WERI-Rb-1 (cell line): Measurements from ENCODE around the gene GBF1.

Experiments used
- DNase-seq: peaks from one replicate; pipeline ENCODE4 v3.0.0-alpha.2; 2020
- H3K27ac ChIP-seq: fragments of 250-450 bp; sonication (Bioruptor Pico); 2 replicates; pipeline ENCODE4 v1.5.1; 2020; ENCODE audit warnings: mild to moderate bottlenecking, moderate library complexity
- H3K27me3 ChIP-seq: fragments of 250-450 bp; sonication (Bioruptor Pico); 2 replicates; pipeline ENCODE4 v1.5.1; 2021; ENCODE audit warnings: mild to moderate bottlenecking, low read depth, moderate library complexity; ENCODE audit not compliant: insufficient read depth, severe bottlenecking
- H3K36me3 ChIP-seq: fragments of 250-450 bp; sonication (Bioruptor Pico); 2 replicates; pipeline ENCODE4 v1.5.1; 2020; ENCODE audit warnings: mild to moderate bottlenecking, moderate library complexity
- H3K4me3 ChIP-seq: 2 replicates; pipeline ENCODE4 v1.5.1; 2011; ENCODE audit warnings: low read depth, mild to moderate bottlenecking, control low read depth, low read length
- H3K9me3 ChIP-seq: fragments of 250-450 bp; sonication (Bioruptor Pico); 2 replicates; pipeline ENCODE4 v1.5.1; 2021; ENCODE audit warnings: mild to moderate bottlenecking, moderate library complexity; ENCODE audit not compliant: severe bottlenecking
- CTCF ChIP-seq: IDR thresholded peaks from 2 replicates; pipeline ENCODE4 v1.5.1; 2011; ENCODE audit warnings: low read depth, mild to moderate bottlenecking, control low read depth, inconsistent platforms, low read length

GBF1 gene

DNA sequence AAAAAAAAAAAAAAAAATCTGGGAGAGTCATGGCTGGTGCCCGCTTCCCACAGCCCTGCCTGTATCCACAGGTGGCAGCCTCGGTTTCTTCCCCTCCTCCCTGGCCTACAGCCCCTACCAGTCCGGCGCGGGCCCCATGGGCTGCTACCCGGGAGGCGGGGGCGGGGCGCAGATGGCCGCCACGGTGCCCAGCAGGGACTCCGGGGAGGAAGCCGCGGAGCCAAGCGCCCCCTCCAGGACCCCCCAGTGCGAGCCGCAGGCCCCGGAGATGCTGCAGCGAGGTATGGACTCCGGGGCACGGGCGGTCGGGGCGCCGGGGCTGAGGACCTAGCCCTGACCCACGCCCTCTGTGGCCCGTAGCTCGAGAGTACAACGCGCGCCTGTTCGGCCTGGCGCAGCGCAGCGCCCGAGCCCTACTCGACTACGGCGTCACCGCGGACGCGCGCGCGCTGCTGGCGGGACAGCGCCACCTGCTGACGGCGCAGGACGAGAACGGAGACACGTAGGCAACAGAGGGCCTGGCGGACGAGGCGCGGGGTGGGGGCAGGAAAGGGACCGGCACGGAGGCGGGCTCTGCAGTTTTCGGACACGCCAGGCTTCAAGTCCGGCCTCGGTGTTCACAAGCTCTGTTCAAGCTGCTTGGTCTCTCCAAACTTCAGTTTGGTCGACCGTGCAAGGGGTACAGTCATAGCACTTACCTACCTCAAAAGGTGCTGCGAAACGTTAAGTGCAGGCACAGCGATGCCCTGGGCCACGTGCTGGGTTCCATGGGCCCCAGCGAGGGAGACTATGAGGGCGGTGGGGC is 154.1 kb downstream of the GBF1 start:
- Histone ChIP-seq H3K36me3 (peaks cover 45% of the 10 kb centered on the region), H3K27ac (peak overlapping the region; percentile 86), H3K9me3 (no peaks in the 10 kb centered on the region), H3K4me3 (peak overlapping the region; percentile 49), H3K27me3 (no peaks in the 10 kb centered on the region)
- TF ChIP-seq CTCF: peak; percentile 92
- peak; percentile 89 for DNase-seq

DNA sequence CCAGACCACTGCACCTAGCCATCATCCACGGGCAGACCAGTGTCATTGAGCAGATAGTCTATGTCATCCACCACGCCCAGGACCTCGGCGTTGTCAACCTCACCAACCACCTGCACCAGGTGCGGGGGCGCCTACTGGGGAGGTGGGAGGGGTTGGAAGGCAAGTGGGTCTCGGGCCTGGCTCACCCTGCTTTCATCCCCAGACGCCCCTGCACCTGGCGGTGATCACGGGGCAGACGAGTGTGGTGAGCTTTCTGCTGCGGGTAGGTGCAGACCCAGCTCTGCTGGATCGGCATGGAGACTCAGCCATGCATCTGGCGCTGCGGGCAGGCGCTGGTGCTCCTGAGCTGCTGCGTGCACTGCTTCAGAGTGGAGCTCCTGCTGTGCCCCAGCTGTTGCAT is 154.7 kb downstream of the GBF1 start:
- no peak for TF ChIP-seq CTCF
- no peak for DNase-seq
- Histone ChIP-seq H3K36me3 (peaks cover 51% of the 10 kb centered on the region), H3K27ac (peak overlapping the region; percentile 86), H3K27me3 (no peaks in the 10 kb centered on the region), H3K4me3 (no peak overlapping the region), H3K9me3 (no peaks in the 10 kb centered on the region)

- Histone ChIP-seq H3K9me3 (no peaks in the 10 kb centered on the region), H3K36me3 (peaks cover 57% of the 10 kb centered on the region), H3K4me3 (no peak overlapping the region), H3K27ac (no peak overlapping the region), H3K27me3 (no peaks in the 10 kb centered on the region)
- DNase-seq: no peak
- no peak for TF ChIP-seq CTCF
These were observed 155.4 kb downstream of the GBF1 start for GRCh38 chr10:102400598-102401341.

GRCh38 chr10:102401342-102401654 is 156.0 kb downstream of the GBF1 start:
- Histone ChIP-seq H3K27me3 (no peaks in the 10 kb centered on the region), H3K9me3 (no peaks in the 10 kb centered on the region), H3K36me3 (peaks cover 60% of the 10 kb centered on the region), H3K27ac (no peak overlapping the region), H3K4me3 (no peak overlapping the region)
- no peak for TF ChIP-seq CTCF
- DNase-seq: no peak

DNA sequence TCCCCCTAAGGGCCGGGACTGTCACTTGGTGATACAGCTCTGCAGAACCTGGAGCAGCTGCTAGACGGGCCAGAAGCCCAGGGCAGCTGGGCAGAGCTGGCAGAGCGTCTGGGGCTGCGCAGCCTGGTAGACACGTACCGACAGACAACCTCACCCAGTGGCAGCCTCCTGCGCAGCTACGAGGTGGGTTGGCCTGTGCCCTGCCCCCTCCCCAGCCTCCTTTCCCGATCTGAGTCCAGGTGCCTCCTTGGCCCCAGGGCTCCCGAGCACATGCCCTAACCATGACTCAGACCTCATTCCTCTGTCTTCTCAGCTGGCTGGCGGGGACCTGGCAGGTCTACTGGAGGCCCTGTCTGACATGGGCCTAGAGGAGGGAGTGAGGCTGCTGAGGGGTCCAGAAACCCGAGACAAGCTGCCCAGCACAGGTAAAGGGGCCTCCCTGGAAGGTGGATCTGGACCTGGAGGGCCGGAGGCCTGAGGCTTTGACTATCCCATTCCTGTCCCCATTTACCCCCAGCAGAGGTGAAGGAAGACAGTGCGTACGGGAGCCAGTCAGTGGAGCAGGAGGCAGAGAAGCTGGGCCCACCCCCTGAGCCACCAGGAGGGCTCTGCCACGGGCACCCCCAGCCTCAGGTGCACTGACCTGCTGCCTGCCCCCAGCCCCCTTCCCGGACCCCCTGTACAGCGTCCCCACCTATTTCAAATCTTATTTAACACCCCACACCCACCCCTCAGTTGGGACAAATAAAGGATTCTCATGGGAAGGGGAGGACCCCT is 156.6 kb downstream of the GBF1 start:
- no peak for TF ChIP-seq CTCF
- Histone ChIP-seq H3K4me3 (no peak overlapping the region), H3K27me3 (no peaks in the 10 kb centered on the region), H3K27ac (no peak overlapping the region), H3K9me3 (no peaks in the 10 kb centered on the region), H3K36me3 (peaks cover 63% of the 10 kb centered on the region)
- no peak for DNase-seq
